Fibroblast of skin of left biceps (primary cell): ENCODE data around the gene PRKAG2.

Experiments
- DNase-seq, 2 experiments: peaks; one replicate each; pipeline ENCODE4 v3.0.0-alpha.2; 2013; ENCODE audit warnings: low read depth in 2 of 2

Gene PRKAG2

DNA sequence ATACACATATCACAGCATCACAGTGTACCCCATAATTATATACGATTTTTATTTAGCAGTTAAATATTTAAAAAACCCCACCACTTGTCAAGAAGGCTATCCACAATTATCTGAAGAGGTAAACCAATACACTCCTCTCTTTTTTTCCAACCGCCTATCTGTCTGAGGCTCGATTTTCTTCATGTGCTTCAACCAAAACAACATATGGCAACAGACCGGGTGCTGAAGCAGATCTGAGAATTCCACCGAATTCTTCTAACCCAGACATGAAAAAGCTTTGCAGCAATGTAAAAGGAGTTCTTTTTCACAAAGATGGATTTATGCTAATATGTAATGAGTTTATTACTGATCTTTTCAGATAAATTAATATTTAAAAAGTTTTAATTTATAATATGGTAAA lies 224.8 kb downstream of the PRKAG2 start:
- DNase-seq: no peak

DNA sequence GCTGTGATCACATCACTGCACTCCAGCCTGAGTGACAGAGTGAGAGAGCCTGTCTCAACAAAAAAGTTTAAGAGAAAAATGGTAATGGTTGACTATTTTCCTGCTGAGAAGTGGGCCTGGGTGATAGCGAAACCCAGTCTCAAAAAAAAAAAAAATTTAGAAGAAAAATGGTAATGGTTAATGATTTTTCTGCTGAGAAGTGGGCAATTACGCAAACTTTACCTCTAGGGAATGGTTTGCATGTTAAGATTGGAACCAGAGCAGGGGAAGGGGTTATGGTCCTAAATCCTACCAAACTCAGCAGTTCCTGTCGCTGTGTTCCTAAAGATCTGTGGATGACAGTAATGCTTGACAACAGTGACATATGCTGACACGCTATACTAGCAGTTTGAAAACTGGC lies 226.8 kb downstream of the PRKAG2 start:
- DNase-seq: no peak

GRCh38 chr7:151648429-151648828 lies 228.5 kb downstream of the PRKAG2 start:
- DNase-seq: no peak

DNA sequence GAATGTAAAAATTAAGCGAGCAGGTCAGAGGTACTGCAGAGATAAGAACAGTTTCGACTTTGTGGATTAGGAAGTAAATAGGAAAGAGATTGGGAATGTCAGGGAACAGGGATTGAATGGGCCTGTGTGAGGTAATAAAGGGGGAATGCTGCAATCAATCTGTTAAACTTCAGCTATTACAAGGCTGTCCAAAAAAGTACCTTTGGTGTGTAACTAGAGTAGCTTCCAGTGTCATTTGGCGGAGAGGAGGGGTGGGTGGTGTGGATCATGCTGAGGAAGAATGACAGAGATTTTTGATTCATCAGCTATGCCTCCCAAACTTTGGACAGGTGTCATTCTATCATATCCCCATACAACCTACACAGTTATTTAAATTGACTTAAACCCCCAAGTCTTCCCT lies 229.0 kb downstream of the PRKAG2 start:
- no peak for DNase-seq

- no peak for DNase-seq
Observed at GRCh38 chr7:151647006-151647405, 229.9 kb downstream of the PRKAG2 start.

- DNase-seq: no peak
Observed at GRCh38 chr7:151645311-151645710, 231.6 kb downstream of the PRKAG2 start.

DNA sequence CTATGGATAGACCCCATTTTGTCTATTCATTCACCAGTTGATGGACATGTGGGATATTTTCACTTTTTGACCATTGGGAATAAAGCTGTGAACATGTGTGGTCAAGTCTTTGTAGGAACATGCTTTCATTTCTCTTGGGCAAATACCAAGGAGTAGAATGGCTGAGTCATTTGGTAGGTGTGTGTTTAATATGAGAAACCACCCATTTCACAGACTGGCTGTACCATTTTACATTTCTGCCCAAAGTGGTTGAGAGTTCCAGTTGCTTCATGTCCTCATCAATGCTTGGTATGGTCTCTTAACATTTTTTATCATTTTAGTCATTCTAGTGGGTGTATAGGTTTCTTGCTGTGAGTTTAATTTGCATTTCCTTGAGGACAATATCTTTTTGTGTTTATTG lies 232.4 kb downstream of the PRKAG2 start:
- no peak for DNase-seq

- DNase-seq: no peak
Observed at GRCh38 chr7:151642746-151643145, 234.2 kb downstream of the PRKAG2 start.

DNA sequence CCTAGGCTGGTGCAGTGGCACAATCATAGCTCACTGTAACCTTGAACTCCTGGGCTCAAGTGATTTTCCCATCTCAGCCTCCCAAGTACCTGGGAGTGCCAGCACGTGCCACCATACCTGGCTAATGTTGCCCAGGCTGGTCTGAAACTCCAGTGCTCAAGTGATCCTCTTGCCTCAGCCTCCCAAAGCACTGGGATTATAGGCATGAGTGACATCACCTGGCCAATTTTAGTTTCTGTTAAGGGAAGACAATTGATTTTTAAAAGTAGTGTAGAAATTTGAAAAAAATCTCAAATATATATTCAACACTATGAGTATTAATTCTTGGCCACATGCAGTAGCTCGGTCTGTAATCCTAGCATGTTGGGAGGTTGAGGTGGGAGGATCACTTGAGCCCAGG lies 235.3 kb downstream of the PRKAG2 start:
- no peak for DNase-seq

- peak; percentile 69 to 74 for DNase-seq
Observed at GRCh38 chr7:151637781-151638261, 239.1 kb downstream of the PRKAG2 start.

DNA sequence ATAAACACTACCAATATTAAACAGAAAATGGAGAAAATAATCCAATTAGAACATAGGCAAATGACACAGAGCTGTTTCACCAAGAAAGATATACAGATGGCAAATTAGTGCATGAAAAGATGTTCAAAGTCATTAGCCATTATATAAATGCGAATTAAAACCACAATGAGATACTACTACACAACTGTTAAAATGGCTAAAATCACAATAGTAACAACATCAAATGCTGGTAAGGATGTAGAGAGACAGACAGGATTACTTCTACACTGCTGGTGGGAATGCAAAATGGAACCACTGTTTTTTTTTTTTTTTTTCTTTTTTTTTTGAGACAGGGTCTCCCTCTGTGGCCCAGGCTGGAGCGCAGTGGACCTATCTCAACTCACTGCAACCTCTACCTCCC lies 242.3 kb downstream of the PRKAG2 start:
- no peak for DNase-seq

- DNase-seq: no peak
Observed at GRCh38 chr7:151633516-151633812, 243.5 kb downstream of the PRKAG2 start.

GRCh38 chr7:151632750-151633515 lies 244.0 kb downstream of the PRKAG2 start:
- no peak for DNase-seq

DNA sequence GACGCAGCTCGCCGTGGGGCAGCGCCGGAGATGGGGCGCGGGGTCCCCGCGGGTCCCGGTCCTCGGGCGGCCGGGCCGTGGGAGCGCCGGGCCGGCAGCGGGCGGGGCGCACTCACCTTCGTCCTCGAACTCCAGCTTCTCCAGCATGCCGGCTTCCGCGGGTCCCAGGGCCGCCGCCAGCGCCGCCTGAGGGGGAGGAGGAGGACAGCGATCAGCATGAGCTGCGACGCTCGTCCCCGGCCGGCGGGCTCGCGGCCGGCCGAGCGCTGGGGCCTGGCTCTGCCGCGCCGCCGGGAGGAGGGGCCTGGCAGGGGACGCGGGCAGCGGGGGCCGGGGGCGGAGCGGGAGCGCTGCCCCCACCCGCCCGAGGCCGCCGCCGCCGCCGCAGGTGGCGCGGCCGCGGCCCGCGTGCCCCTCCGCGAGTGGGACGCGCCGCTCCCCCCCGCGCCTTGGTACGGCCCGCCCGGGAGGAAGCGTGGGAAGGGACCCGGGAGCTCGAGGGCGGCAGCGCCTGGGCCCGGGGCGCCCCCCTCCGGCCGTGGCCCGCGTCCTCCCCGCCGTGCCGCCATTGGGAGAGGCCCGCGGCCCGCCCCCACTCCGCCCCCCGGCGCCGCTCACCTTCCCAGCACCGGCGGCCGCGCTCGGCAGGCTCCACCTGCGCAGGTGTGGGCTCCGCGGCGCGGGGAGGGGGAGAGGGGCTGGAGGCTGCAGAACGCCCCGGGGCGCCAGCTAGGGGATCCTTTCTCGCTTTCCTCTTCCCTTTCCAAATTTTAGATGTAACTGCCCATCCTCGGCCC lies 244.8 kb downstream of the PRKAG2 start:
- DNase-seq: peak; percentile 50 to 51

- DNase-seq: no peak
Observed at GRCh38 chr7:151631570-151631952, 245.4 kb downstream of the PRKAG2 start.

- no peak for DNase-seq
Observed at GRCh38 chr7:151630851-151631569, 245.9 kb downstream of the PRKAG2 start.

DNA sequence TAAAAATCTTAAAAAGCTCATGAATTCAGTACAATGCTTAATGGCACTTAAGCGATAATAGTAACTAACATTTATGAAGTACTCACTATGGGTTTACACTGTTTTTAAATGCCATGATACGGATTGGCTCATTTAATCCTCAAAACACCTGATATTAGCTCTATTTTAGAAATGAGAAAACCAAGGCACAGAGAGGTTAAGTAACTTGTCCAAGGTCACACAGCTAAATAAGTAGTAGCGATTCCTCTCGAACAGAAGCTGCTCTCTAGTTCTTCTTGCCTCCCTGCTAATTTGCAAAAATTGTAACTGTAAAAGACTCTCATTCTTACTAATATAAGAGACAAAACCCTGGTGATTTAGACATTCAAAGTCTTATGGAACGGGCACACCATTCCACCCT lies 246.6 kb downstream of the PRKAG2 start:
- no peak for DNase-seq

GRCh38 chr7:151629713-151630272 lies 247.1 kb downstream of the PRKAG2 start:
- no peak for DNase-seq

DNA sequence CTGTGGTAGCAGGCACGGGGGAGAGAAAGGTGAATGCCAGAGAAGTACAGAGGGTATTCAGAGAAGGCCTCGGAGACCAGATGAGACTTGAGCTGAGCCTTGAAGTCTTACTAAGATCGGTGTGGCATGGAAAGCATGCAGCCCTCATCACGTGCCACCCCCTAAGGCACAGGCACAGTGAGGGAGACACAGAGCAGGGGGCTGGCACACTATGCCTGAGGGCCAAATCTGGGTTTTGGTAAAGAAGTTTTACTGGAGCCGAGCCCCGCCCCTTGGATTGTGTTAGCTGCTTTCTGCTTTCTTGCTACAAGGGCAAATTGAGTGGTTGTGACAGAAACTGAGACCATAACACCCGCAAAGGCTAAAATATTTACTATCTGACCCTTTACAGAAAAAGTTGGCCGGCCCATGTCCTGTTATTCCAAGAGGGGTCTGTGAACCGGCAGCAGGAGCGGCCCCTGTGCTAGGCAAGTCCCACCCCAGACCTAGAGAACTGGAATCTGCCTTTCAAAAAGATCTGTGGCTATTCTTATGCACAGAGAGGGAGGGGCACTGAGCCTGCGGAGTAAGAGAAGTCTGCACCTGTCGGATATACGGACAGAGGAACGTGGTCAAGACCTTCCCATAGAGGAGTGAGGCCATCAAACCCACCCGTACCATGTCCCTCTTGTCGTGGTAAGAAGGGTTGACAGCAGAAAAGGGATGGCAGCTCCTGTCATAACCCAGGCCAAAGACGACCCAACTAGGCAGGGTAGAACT lies 247.9 kb downstream of the PRKAG2 start:
- DNase-seq: no peak

- no peak for DNase-seq
Observed at GRCh38 chr7:151626422-151627115, 250.3 kb downstream of the PRKAG2 start.

DNA sequence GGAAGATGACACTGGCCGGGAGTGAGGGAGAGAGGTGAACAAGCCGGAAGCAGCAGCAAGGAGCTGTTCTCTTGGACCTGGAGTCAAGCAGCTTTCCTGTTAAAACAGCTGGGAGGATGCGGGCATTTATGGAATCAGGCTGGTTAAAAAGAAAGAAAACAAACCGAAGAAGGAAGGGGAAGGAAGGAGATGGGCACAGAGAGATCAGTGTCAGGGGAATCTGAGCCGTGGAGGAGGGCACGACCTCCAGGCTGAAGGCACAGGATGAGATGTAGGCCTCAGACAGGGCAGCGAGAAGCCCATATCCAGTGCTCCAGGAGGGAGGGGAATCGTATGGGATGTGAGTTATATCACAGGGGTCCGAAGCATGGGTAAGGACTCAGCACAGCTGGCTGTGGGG lies 251.3 kb downstream of the PRKAG2 start:
- no peak for DNase-seq
